GM18502 (cell line): Measurements from ENCODE around the gene PTH2R.
"Not testable (repeated sequence)": the region's sequence is repeated elsewhere in the genome, so short reads cannot be mapped to it uniquely, and the experiment has no call there.

Source experiments
- ATAC-seq: cut with Tn5 transposase; IDR thresholded peaks from one replicate; pipeline ENCODE4 v1.9.1; 2021; ENCODE audit warnings: mild to moderate bottlenecking; ENCODE audit not compliant: unreplicated experiment, poor library complexity

The PTH2R gene

GRCh38 chr2:208481945-208482344 lies 75.4 kb downstream of the PTH2R start:
- not testable (repeated sequence) for ATAC-seq

- ATAC-seq: not testable (repeated sequence)
Observed at GRCh38 chr2:208482453-208483015, 75.9 kb downstream of the PTH2R start.

GRCh38 chr2:208485390-208485789 lies 78.8 kb downstream of the PTH2R start:
- ATAC-seq: no peak

- ATAC-seq: no peak
Observed at GRCh38 chr2:208488686-208489564, 82.3 kb downstream of the PTH2R start.

- ATAC-seq: no peak
Observed at GRCh38 chr2:208489687-208490086, 83.1 kb downstream of the PTH2R start.

GRCh38 chr2:208490492-208490891 lies 83.9 kb downstream of the PTH2R start:
- no peak for ATAC-seq

- ATAC-seq: no peak
Observed at GRCh38 chr2:208491641-208492040, 85.0 kb downstream of the PTH2R start.

- ATAC-seq: no peak
Observed at GRCh38 chr2:208492069-208492468, 85.5 kb downstream of the PTH2R start.

- ATAC-seq: no peak
Observed at GRCh38 chr2:208493186-208493585, 86.6 kb downstream of the PTH2R start.

- no peak for ATAC-seq
Observed at GRCh38 chr2:208496129-208496528, 89.5 kb downstream of the PTH2R start.

- ATAC-seq: no peak
Observed at GRCh38 chr2:208501206-208501605, 94.6 kb downstream of the PTH2R start.

- no peak for ATAC-seq
Observed at GRCh38 chr2:208502288-208502687, 95.7 kb downstream of the PTH2R start.

GRCh38 chr2:208505365-208505764 lies 98.8 kb downstream of the PTH2R start:
- ATAC-seq: not testable (repeated sequence)

GRCh38 chr2:208509586-208509985 lies 103.0 kb downstream of the PTH2R start:
- no peak for ATAC-seq

- no peak for ATAC-seq
Observed at GRCh38 chr2:208511016-208511415, 104.4 kb downstream of the PTH2R start.

GRCh38 chr2:208511573-208511972 lies 105.0 kb downstream of the PTH2R start:
- no peak for ATAC-seq

GRCh38 chr2:208515099-208515498 lies 108.5 kb downstream of the PTH2R start:
- no peak for ATAC-seq

- ATAC-seq: not testable (repeated sequence)
Observed at GRCh38 chr2:208523069-208523468, 116.5 kb downstream of the PTH2R start.

GRCh38 chr2:208525165-208525564 lies 118.6 kb downstream of the PTH2R start:
- ATAC-seq: not testable (repeated sequence)

GRCh38 chr2:208529796-208530195 lies 123.2 kb downstream of the PTH2R start:
- no peak for ATAC-seq

GRCh38 chr2:208531361-208531760 lies 124.8 kb downstream of the PTH2R start:
- peak; percentile 77 for ATAC-seq

- not testable (repeated sequence) for ATAC-seq
Observed at GRCh38 chr2:208535578-208535977, 129.0 kb downstream of the PTH2R start.
